Ishikawa (cell line): ENCODE results near the gene SCAMP3.
A peak's percentile ranks its signal among the peaks of the same experiment; 100 is the strongest.

ENCODE experiments used
- CEBPB ChIP-seq: IDR thresholded peaks from 2 replicates; pipeline ENCODE4 v1.6.1; 2012
- CREB1 ChIP-seq: IDR thresholded peaks from 2 replicates; pipeline ENCODE4 v1.6.1; 2012; ENCODE audit warnings: low read depth
- EGR1 ChIP-seq: IDR thresholded peaks from 2 replicates; pipeline ENCODE4 v1.6.1; 2012
- EP300 ChIP-seq: IDR thresholded peaks from 2 replicates; pipeline ENCODE4 v1.6.1; 2012; ENCODE audit warnings: borderline replicate concordance
- FOXM1 ChIP-seq: IDR thresholded peaks from 2 replicates; pipeline ENCODE4 v1.6.1; 2012; ENCODE audit warnings: low read depth, borderline replicate concordance
- NFIC ChIP-seq: IDR thresholded peaks from 2 replicates; pipeline ENCODE4 v1.6.1; 2012
- RAD21 ChIP-seq: IDR thresholded peaks from 2 replicates; pipeline ENCODE4 v1.6.1; 2012; ENCODE audit warnings: low read depth
- TAF1 ChIP-seq: IDR thresholded peaks from 2 replicates; pipeline ENCODE4 v1.6.1; 2012; ENCODE audit warnings: low read depth, mild to moderate bottlenecking
- TCF12 ChIP-seq: IDR thresholded peaks from 2 replicates; pipeline ENCODE4 v1.6.1; 2012; ENCODE audit warnings: low read depth
- TEAD4 ChIP-seq: IDR thresholded peaks from 2 replicates; pipeline ENCODE4 v1.6.1; 2012
- YY1 ChIP-seq: IDR thresholded peaks from 2 replicates; pipeline ENCODE4 v1.6.1; 2012; ENCODE audit warnings: low read depth
- ZBTB7A ChIP-seq: IDR thresholded peaks from 2 replicates; pipeline ENCODE4 v1.6.1; 2012; ENCODE audit warnings: low read depth
- TF ChIP-seq, protein P1 (sequence below): IDR thresholded peaks from 2 replicates; pipeline ENCODE4 v1.6.1; 2012
- TF ChIP-seq, protein P2 (sequence below): IDR thresholded peaks from 2 replicates; pipeline ENCODE4 v1.6.1; 2012
- TF ChIP-seq, protein P3 (sequence below): IDR thresholded peaks from 2 replicates; pipeline ENCODE4 v1.6.1; 2012; ENCODE audit warnings: low read depth, mild to moderate bottlenecking

Gene SCAMP3

DNA sequence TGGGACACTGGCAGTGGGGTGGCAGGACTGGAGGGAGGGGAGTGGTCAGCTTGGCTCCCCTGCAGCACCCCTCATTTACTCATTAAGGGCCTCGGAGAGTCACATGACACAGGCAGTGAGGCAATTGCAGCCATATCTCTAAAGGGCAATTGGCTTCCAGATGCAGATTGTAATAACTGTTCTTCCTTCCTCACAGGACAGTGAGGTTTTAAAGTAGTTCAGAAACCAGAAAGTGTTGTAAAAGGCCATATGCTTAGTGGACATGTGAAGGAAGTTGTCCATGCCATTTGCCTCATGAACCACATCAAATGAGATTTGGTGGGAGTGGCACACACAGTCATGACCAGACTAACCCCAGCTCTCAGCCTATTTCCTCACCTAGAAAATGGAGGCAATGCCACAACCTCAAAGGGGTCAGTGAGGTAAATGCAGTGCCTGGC lies 42.5 kb downstream of the SCAMP3 start:
- TF ChIP-seq YY1 (peak; percentile 96), FOXM1 (no peak), EGR1 (peak; percentile 71; the same call in 1 of the 2 replicates), RAD21 (no peak)
- TF ChIP-seq, protein P1, sequence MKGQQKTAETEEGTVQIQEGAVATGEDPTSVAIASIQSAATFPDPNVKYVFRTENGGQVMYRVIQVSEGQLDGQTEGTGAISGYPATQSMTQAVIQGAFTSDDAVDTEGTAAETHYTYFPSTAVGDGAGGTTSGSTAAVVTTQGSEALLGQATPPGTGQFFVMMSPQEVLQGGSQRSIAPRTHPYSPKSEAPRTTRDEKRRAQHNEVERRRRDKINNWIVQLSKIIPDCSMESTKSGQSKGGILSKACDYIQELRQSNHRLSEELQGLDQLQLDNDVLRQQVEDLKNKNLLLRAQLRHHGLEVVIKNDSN: peak; percentile 96

DNA sequence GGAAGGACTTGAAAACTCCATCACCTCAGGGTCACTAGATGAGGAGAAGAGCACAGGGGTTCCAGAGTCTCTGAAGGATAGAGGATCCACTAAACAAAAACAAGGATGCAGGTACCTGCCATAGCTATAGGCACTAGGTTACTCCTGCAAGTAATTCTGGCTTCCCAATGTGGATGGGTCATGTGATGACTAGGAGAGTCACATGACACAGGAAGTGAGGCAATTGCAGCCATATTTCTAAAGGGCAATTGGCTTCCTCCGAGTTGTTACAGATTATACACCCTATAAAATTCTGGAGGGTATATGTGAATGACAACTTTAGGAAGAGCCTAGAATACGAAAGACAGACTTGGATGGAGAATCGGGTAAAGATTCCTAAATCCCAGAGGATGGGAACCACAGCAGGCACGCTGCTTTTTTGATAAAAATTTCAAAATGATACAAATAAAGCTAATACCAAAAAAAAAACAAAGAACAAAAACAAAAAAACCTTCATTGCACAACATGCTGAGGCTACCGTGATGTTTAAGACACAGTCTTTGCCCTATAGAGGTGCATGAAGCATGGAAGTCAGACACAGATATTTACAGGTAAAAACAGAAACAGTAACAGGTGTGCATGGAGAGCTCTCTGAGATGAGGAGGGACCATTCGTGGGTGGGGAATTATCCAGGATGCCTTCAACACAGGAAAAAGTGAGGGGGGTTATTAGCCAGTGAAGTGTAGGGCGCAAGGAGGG lies 43.1 kb downstream of the SCAMP3 start:
- TF ChIP-seq EGR1 (peak; percentile 71; the same call in 1 of the 2 replicates), YY1 (peak; percentile 98), TEAD4 (no peak)
- TF ChIP-seq, protein P1: peak; percentile 99

DNA sequence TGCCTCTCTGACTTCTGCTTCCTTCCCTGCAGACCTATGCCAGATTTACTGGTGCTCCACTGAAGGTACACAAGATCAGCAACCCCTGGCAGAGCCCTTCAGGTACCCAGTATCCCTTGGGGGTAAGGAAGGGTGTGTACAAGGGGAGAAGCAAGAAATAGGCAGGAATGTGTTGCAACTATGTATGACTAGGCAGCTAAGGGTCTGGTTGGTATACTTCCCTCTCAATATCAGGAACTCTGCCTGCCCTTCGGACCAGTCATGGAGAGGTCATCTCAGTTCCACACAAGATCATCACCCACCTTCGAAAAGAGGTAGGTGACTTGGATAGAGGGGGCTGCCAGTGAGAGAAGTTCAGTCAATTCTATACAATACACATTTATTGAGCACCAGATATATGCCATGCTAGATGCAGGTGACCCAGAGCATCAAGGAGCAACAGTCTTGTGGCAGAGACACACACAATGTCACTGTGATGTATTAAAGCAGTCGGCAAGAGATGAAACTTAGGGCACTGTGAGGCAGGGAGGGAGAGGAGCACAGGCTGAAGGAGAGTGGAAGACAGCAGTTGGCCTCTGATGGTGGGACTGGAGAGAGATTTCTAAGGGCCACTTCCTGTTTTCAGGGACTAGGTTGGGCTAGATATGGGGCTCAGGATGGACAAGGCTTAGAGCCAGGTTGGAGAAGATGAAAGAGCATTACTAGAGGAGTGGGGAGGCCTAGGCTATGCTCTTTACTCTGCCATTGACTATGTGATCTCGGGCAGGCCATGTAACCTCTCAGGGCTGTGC lies 51.7 kb downstream of the SCAMP3 start:
- no peak for TF ChIP-seq TAF1
- no peak for TF ChIP-seq FOXM1
- TF ChIP-seq TCF12: no peak
- TF ChIP-seq EGR1: no peak
- TF ChIP-seq CREB1: no peak
- TF ChIP-seq, protein P2, sequence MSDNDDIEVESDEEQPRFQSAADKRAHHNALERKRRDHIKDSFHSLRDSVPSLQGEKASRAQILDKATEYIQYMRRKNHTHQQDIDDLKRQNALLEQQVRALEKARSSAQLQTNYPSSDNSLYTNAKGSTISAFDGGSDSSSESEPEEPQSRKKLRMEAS: no peak
- no peak for TF ChIP-seq YY1
- no peak for TF ChIP-seq RAD21
- TF ChIP-seq, protein P1: no peak
- TF ChIP-seq TEAD4: no peak
- TF ChIP-seq ZBTB7A: no peak
- no peak for TF ChIP-seq EP300
- TF ChIP-seq NFIC: no peak
- TF ChIP-seq, protein P3, sequence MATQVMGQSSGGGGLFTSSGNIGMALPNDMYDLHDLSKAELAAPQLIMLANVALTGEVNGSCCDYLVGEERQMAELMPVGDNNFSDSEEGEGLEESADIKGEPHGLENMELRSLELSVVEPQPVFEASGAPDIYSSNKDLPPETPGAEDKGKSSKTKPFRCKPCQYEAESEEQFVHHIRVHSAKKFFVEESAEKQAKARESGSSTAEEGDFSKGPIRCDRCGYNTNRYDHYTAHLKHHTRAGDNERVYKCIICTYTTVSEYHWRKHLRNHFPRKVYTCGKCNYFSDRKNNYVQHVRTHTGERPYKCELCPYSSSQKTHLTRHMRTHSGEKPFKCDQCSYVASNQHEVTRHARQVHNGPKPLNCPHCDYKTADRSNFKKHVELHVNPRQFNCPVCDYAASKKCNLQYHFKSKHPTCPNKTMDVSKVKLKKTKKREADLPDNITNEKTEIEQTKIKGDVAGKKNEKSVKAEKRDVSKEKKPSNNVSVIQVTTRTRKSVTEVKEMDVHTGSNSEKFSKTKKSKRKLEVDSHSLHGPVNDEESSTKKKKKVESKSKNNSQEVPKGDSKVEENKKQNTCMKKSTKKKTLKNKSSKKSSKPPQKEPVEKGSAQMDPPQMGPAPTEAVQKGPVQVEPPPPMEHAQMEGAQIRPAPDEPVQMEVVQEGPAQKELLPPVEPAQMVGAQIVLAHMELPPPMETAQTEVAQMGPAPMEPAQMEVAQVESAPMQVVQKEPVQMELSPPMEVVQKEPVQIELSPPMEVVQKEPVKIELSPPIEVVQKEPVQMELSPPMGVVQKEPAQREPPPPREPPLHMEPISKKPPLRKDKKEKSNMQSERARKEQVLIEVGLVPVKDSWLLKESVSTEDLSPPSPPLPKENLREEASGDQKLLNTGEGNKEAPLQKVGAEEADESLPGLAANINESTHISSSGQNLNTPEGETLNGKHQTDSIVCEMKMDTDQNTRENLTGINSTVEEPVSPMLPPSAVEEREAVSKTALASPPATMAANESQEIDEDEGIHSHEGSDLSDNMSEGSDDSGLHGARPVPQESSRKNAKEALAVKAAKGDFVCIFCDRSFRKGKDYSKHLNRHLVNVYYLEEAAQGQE: no peak

DNA sequence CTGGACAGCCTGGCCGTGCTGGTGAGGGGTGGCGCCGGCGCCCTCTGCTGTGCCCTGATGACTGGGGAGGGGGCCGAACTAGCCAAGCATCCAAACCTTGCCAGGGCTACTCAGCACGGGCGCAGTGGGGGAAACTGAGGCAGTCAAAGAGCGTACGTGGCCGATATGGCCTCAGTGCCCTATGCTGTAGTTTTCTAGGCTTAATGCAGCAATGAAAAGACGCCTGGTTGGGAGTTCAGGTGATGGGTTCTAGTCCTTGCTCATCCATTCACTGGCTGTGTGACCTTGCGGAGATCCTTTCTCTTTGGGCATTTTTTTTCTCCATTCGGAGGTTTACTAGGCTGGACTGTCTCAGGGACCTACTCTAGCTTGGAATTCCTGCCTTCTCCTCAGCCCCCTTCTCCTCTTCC lies 52.8 kb downstream of the SCAMP3 start:
- TF ChIP-seq EP300: no peak
- TF ChIP-seq, protein P1: no peak
- TF ChIP-seq CREB1: no peak

DNA sequence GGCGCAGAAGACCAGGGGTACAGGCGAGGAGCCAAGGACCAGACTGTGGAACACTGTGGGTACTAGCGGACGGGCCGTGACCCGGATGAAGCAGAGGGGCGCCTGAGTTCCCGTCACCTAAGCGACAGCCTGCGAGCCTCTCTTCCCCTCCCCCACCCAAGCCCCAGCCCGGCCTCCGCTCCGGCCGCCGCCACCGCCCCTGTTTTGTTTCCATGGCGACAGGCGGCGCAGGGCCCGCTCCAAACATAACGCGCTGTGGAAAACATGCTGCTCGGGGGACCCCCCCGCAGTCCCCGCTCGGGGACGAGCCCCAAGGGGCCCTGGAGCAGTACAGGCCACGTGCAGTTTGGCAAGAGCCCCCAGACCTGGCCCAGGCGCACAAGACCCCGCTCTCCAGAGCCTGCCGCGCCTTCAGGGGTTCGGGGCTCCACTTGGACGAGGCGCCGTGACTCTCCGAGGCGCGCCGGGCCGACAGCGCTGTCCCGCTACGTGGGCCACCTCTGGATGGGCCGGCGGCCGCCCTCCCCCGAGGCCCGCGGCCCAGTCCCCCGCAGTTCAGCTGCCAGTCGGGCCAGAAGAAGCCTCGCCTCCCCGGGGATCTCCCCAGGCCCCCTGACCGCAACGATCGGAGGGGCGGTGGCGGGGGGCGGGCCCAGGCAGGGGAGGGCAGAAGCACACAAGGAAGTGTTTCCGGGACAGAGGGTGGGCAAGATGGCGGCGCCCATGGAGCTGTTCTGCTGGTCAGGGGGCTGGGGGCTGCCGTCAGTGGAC lies 53.4 kb downstream of the SCAMP3 start, which contains the start of gene MTX1:
MTX1 (plus strand) TSS at position 155 of the 771 bp plus-strand sequence; CDS start at position 265, 110 bp downstream.
- TF ChIP-seq TCF12 (0 out of 2 replicates have a peak, but pooled peaks have one; percentile 34), TEAD4 (no peak), CREB1 (no peak), EGR1 (no peak), NFIC (no peak), FOXM1 (no peak), EP300 (peak; percentile 7; the same call in 1 of the 2 replicates), ZBTB7A (peak; percentile 88), TAF1 (peak; percentile 74), CEBPB (no peak), RAD21 (no peak), YY1 (peak; percentile 97)
- TF ChIP-seq, protein P1: no peak
- TF ChIP-seq, protein P2: peak; percentile 55; the same call in 1 of the 2 replicates
- TF ChIP-seq, protein P3: no peak
